HG03039 (cell line): ENCODE results near the gene PLAGL2.

Source experiments
- ATAC-seq: cut with Tn5 transposase; IDR thresholded peaks from one replicate; pipeline ENCODE4 v1.9.1; 2021; ENCODE audit warnings: mild to moderate bottlenecking, moderate library complexity; ENCODE audit not compliant: unreplicated experiment

PLAGL2 gene

GRCh38 chr20:32153156-32153665, 54.3 kb downstream of the PLAGL2 start:
- ATAC-seq = no peak

GRCh38 chr20:32152421-32153155, 55.0 kb downstream of the PLAGL2 start:
- no peak for ATAC-seq

- ATAC-seq = no peak
Observed at GRCh38 chr20:32150291-32150848, 57.2 kb downstream of the PLAGL2 start.

- no peak for ATAC-seq
Observed at GRCh38 chr20:32149566-32150170, 57.9 kb downstream of the PLAGL2 start.

GRCh38 chr20:32144898-32145662, 62.5 kb downstream of the PLAGL2 start:
- ATAC-seq = no peak

GRCh38 chr20:32142991-32143390, 64.6 kb downstream of the PLAGL2 start:
- no peak for ATAC-seq
